Glomerular visceral epithelial cell (primary cell): ENCODE measurements around the gene GATAD2B.
"Not testable (repeated sequence)": the region's sequence is repeated elsewhere in the genome, so short reads cannot be mapped to it uniquely, and the experiment has no call there.

Experiments used
- DNase-seq: peaks from one replicate; pipeline ENCODE4 v3.0.0-alpha.2; 2016; ENCODE audit errors: extremely low spot score

Gene GATAD2B

DNA sequence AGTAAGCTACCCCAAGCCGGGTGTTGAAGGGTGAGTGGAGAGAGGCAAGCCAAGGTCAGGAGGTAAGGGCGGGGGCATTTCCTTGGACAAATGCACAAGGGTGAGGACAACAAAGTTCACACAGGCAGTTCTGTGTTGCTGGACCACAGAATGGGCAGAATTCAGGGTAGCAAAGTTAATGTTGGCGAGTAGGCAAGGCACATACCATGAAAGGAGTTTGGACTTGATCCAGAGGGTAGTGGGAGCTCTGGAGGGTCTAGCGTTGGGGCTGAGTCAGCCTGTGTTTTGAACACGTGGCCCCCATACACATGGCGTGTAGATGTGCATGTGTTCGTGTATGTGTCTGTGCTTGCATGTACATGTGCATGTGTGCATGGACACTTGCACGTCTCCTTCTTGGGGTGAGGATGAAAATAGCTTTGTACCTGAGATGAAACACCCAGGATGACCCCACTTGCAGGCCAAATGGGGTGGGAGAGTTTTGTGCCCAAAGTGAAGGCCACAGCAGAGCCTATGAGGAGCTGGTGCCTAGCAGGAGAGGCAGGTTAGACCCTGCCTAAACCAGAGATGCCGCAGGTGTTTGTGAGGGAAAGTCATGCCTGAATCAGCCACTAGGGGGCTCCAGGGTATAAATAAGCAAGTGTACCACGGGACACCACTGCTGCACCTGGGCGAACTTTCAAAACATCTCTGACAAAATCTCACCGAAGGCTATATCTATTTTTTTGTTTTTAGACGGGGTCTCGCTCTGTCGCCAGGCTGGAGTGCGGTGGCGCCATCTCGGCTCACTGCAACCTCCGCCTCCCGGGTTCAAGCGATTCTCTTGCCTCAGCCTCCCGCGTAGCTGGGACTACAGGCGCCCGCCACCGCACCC lies 125.7 kb downstream of the GATAD2B start:
- peak; percentile 77 for DNase-seq

- DNase-seq, result no peak
Measured at GRCh38 chr1:153795934-153796785, 126.6 kb downstream of the GATAD2B start.

DNA sequence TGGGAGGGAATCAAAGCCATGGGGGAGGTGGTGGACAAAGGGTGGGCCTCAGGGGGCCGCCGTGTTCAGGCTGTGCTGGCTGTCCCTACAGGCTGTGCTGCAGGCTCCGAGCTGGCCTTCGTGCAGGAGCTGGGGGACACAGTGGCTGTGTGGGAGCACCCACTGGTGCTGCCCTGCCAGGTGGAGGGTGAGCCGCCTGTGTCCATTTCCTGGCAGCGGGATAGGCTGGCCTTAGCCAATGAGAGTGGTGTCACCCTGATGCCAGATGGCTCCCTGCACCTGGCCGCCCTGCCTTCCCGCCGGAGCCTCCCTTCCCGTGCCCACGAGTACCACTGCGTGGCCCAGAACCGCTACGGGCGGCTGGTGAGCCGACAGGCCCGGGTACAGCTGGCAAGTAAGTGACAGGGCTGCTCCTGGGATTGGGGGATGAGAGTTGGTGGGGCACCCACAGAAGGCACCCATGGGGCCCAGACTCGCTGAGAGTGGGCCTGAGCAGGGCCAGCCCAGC lies 127.4 kb downstream of the GATAD2B start:
- DNase-seq, result no peak

GRCh38 chr1:153794624-153795329 lies 128.0 kb downstream of the GATAD2B start:
- DNase-seq, result no peak

DNA sequence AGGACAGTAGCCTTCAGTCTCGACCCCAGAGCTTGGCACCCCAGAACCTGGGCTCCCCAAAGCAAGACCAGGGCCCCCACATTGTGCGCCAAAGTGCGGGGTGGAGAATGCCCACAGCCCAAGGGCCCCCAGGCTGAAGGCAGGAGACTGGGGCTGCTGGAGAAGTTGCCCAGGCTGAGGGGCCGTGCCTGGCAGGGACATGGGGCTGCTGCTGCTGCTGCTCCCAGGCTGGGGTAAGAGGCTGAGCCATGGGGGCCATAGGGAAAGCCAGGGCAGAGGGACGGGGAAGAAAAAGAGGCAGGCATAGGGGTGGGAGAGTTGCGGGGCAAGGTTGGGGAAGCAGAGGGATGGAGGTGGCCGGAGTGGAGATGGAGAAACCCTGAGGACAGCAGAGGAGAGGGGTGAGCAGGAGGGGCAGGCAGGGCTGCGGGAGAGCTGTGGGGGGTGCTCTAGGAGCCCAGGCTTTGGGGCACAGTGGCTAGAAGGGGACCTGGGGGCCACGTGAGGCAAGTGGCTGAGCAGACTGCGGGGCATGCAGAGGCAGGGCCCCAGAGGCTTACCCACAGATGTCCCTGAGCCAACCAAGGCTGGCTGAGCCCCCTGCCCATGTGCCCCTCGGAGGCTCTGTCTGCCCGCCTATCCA lies 128.7 kb downstream of the GATAD2B start:
- no peak for DNase-seq

DNA sequence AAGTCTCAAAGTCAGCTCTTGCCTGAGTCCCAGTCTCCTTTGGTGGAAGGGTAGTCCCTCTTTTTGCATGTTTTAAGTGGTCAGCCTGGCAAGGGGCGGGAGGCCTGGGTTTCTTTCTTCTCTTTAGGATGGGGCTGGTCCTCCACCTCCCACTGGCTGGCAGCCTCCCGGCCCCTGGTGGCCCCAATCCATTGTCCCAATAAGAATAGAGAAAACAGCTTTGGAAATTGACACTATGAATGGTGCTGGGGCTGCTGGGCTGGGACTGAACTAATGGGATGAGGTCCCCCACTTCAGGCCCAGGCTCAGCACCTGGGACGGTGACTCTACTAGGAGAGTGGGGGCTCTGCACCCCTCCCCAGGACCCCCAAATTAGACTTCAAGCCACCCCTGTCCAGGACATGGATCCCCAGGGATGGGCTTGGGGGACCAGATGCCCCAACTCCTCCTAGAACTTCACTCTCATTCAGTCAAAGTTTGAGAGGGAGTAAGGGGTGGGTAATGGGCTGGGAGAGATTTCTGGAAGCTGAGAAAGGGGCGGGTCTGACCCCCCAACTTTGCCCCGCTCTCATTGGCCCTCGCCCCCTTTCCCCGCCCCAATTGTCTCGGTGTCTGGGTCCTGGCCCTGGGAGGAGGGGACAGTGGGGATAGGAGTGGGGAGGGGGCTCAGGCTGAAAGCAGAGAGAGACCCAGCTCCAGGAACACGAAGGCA lies 129.4 kb downstream of the GATAD2B start:
- DNase-seq, result no peak

- no peak for DNase-seq
Measured at GRCh38 chr1:153792631-153793041, 130.1 kb downstream of the GATAD2B start.

- peak; percentile 56 for DNase-seq
Measured at GRCh38 chr1:153791648-153792253, 131.0 kb downstream of the GATAD2B start.

DNA sequence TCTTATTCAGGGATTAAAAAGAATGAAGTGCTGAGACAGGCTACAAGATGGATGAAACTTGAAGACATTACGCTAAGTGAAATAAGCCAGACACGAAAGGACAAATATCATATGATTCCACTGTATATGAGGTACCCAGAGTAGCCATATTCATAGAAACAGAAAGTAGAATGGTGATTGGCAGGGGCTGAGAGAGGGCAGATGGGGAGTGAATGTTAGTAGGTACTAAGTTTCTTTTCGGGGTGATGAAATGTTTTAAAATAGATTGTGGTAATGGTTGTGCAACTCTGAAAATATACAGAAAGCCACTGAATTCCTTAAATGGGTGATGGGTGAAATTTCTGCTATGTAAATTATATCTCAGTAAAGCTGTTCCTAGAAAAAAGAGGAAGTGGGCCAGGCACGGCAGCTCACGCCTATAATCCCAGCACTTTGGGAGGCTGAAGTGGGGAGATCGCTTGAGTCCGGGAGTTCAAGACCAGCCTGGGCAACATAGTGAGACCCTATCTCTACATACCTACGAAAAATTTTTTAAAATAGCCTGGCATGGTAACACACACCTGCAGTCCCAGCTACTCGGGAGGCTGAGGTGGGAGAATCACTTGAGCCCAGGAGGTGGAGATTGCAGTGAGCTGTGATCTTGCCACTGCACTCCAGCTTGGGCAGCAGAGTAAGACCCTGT lies 131.7 kb downstream of the GATAD2B start:
- peak; percentile 72 for DNase-seq

DNA sequence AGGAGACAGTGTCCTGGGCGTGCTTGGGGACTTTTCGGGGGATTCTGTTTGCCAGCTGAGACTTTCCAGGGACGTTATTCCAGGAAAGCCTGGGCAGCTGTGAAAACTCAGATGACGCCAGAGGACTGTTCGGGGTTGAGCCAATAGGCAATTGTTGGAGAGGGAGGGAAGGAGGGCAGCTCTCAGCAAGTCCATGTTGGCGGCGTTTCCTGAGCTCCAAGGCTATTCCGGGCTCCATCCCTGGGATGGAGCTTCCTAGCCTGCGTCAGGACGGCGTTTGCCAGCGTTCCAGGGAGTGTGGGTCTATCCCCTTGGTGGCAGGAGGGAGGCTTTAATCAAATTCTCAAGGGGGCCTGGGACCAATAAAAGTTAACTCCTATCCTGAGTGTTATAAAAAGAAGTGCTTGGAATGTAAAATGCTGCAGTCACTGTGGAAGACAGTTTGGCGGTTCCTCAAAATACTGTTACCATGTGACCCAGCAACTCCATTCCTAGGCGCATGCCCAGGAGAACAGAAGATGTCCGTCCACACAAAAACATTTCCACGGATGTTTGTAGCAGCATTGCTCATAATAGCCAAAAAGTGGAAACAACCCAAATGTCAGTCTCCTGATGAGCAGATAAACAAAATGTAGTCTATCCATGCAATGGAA lies 132.3 kb downstream of the GATAD2B start:
- no peak for DNase-seq

GRCh38 chr1:153789478-153790034 lies 133.2 kb downstream of the GATAD2B start:
- DNase-seq, result peak; percentile 40

- no peak for DNase-seq
Measured at GRCh38 chr1:153786038-153786790, 136.6 kb downstream of the GATAD2B start.

DNA sequence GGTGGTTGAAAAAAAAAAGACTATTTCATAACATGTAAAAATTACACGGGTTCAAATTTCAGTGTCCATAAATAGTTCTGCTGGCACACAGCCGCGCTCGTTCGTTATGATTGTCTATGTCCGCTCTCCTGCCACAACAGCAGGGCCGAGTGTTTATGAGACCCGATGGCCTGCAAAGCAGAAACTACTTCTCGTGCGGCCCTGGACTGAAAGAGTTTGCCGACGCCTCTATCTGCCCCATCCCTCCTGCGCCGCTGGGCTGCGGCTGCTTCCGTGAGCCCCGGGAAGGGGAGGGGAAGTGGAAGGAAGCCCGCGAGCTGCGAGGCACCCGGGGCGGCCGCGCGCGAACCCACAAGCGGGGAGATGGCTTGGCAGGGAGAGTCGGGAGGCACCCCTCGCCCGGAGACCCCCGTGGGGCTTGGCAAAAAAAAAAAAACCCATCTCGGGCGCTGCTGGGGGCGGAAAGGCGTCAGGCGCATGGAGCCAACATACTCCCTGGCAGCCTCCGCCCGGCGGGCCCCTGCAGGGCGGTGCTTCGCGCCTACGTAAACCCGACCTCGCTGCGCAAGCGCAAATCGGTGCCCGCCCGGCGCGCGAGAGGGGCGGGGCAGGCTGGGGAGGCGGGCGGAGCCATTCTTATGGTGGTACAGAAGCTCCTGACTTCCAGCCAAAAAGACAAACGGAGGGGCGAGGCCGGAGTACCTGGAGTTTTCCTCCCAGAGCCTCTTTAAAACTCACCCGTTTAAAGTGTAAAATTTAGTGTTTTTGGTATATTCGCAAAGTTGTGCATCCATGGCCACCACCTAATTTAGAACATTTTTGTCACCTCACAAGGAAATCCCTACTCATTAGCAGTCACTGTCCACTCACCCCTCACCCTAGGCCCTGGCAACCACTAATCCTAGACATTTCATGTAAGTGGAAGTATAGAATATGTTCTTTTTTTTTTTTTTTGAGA lies 139.3 kb downstream of the GATAD2B start:
- DNase-seq, result peak; percentile 93

- DNase-seq, result not testable (repeated sequence)
Measured at GRCh38 chr1:153782648-153783047, 140.1 kb downstream of the GATAD2B start.

- no peak for DNase-seq
Measured at GRCh38 chr1:153780551-153780950, 142.2 kb downstream of the GATAD2B start.

DNA sequence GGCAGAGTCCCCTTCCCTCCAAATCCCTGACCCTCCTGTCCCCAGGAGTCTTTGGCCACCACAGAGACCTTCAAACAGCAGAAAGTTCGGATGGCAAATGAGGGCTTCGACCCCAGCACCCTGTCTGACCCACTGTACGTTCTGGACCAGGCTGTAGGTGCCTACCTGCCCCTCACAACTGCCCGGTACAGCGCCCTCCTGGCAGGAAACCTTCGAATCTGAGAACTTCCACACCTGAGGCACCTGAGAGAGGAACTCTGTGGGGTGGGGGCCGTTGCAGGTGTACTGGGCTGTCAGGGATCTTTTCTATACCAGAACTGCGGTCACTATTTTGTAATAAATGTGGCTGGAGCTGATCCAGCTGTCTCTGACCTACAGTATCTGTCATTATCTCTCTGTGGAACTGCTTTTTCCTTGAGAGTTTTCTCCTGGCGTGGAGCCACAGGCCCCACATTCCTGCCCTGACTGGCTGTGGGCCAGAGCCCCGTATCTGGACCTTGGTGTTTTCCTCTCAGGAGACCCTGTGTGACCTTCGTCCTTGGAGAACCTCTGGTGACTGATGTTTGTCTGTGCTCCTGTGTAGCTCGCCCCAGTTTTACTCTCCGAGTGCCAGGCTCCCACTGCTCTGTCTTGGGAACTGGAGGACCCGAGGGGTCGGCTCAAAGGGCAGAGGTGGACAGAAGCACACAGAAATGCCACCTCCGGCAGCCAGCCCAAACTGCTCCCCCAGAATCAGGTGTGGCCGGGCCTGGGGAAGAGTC lies 142.8 kb downstream of the GATAD2B start:
- no peak for DNase-seq
